Measurements from ENCODE around the gene MYH11. TPM values are rescaled to one million over a fixed set of nuclear protein-coding genes. Genes with fewer than 3 reads are reported as not detected.
A peak's percentile ranks its signal among the peaks of the same experiment; 100 is the strongest.

Gene MYH11
- total and polyA plus RNA-seq, 2 experiments from 2014 or later = 2.0 to 12.2 TPM

- H3K36me3 ChIP-seq = peaks cover 15% of the 10 kb centered on the region
- no peak overlapping the region for H3K4me3 ChIP-seq
- H3K27me3 ChIP-seq = peaks cover 32% of the 10 kb centered on the region
- TF ChIP-seq CTCF (IDR thresholded peaks at IDR 0.05; ENCODE audit: low read depth, low read length) = no peak
- no peaks in the 10 kb centered on the region for H3K4me1 ChIP-seq (ENCODE audit: low read depth)
- DNase-seq (ENCODE audit: low read depth in 1 of 2, low spot score in 1 of 2) = peak in 1 of 2 donors; percentile 48
- no peak overlapping the region for H3K27ac ChIP-seq
- no peaks in the 10 kb centered on the region for H3K9me3 ChIP-seq (ENCODE audit: low read depth)
Observed at GRCh38 chr16:15865742-15866141, 8.9 kb upstream of the MYH11 start.

GRCh38 chr16:15864939-15865338, 8.1 kb upstream of the MYH11 start:
- H3K9me3 ChIP-seq (ENCODE audit: low read depth) = no peaks in the 10 kb centered on the region
- DNase-seq (ENCODE audit: low read depth in 1 of 2, low spot score in 1 of 2) = no peak
- H3K27me3 ChIP-seq = peaks cover 36% of the 10 kb centered on the region
- H3K36me3 ChIP-seq = peaks cover 15% of the 10 kb centered on the region
- H3K4me1 ChIP-seq (ENCODE audit: low read depth) = no peaks in the 10 kb centered on the region
- H3K4me3 ChIP-seq = no peak overlapping the region
- no peak overlapping the region for H3K27ac ChIP-seq
- no peak for TF ChIP-seq CTCF (IDR thresholded peaks at IDR 0.05; ENCODE audit: low read depth, low read length)

GRCh38 chr16:15861996-15862395, 5.2 kb upstream of the MYH11 start:
- DNase-seq (ENCODE audit: low read depth in 1 of 2, low spot score in 1 of 2) = no peak
- Histone ChIP-seq H3K9me3 (ENCODE audit: low read depth) (no peaks in the 10 kb centered on the region), H3K27ac (no peak overlapping the region), H3K27me3 (peaks cover 59% of the 10 kb centered on the region), H3K4me3 (no peak overlapping the region), H3K4me1 (ENCODE audit: low read depth) (no peaks in the 10 kb centered on the region), H3K36me3 (peaks cover 9% of the 10 kb centered on the region)
- TF ChIP-seq CTCF (IDR thresholded peaks at IDR 0.05; ENCODE audit: low read depth, low read length) = no peak

- Histone ChIP-seq H3K27me3 (peaks cover 87% of the 10 kb centered on the region), H3K4me1 (ENCODE audit: low read depth) (no peaks in the 10 kb centered on the region), H3K4me3 (no peak overlapping the region), H3K9me3 (ENCODE audit: low read depth) (no peaks in the 10 kb centered on the region), H3K36me3 (no peaks in the 10 kb centered on the region), H3K27ac (no peak overlapping the region)
- TF ChIP-seq CTCF (IDR thresholded peaks at IDR 0.05; ENCODE audit: low read depth, low read length) = no peak
- DNase-seq (ENCODE audit: low read depth in 1 of 2, low spot score in 1 of 2) = no peak
Observed at GRCh38 chr16:15858921-15859668, 2.3 kb upstream of the MYH11 start.

- Histone ChIP-seq H3K4me1 (ENCODE audit: low read depth) (no peaks in the 10 kb centered on the region), H3K27me3 (peaks cover 87% of the 10 kb centered on the region), H3K4me3 (peak overlapping the region; percentile 28), H3K9me3 (ENCODE audit: low read depth) (no peaks in the 10 kb centered on the region), H3K27ac (peak overlapping the region; percentile 21), H3K36me3 (no peaks in the 10 kb centered on the region)
- no peak for TF ChIP-seq CTCF (IDR thresholded peaks at IDR 0.05; ENCODE audit: low read depth, low read length)
- peak; percentile 54 to 85 for DNase-seq (ENCODE audit: low read depth in 1 of 2, low spot score in 1 of 2)
Observed at GRCh38 chr16:15857724-15858560, 1.1 kb upstream of the MYH11 start.

Data from cardiac muscle cell (in vitro differentiated cells and primary cell).